GM21515 (cell line): ENCODE measurements around the gene FUT8.
"Not testable (repeated sequence)": the region's sequence is repeated elsewhere in the genome, so short reads cannot be mapped to it uniquely, and the experiment has no call there.

Source experiments
- ATAC-seq: cut with Tn5 transposase; IDR thresholded peaks from one replicate; pipeline ENCODE4 v1.9.1; 2021; ENCODE audit not compliant: unreplicated experiment

The FUT8 gene

GRCh38 chr14:65415613-65416012 is 3.1 kb downstream of the FUT8 start:
- ATAC-seq, result no peak

- no peak for ATAC-seq
These were observed 7.2 kb downstream of the FUT8 start for GRCh38 chr14:65419593-65420252.

GRCh38 chr14:65421201-65421981 is 8.9 kb downstream of the FUT8 start:
- ATAC-seq, result no peak

GRCh38 chr14:65422088-65422834 is 9.7 kb downstream of the FUT8 start:
- no peak for ATAC-seq

- no peak for ATAC-seq
These were observed 11.5 kb downstream of the FUT8 start for GRCh38 chr14:65423982-65424381.

GRCh38 chr14:65424531-65424930 is 12.0 kb downstream of the FUT8 start:
- ATAC-seq, result no peak

GRCh38 chr14:65425885-65426284 is 13.4 kb downstream of the FUT8 start:
- no peak for ATAC-seq

GRCh38 chr14:65426902-65427301 is 14.4 kb downstream of the FUT8 start:
- ATAC-seq, result not testable (repeated sequence)

- ATAC-seq, result no peak
These were observed 16.2 kb downstream of the FUT8 start for GRCh38 chr14:65428691-65429090.

- no peak for ATAC-seq
These were observed 17.2 kb downstream of the FUT8 start for GRCh38 chr14:65429757-65430156.

GRCh38 chr14:65431245-65431644 is 18.7 kb downstream of the FUT8 start:
- no peak for ATAC-seq

- no peak for ATAC-seq
These were observed 19.4 kb downstream of the FUT8 start for GRCh38 chr14:65431951-65432350.

- ATAC-seq, result no peak
These were observed 19.9 kb downstream of the FUT8 start for GRCh38 chr14:65432361-65432948.

- ATAC-seq, result no peak
These were observed 20.6 kb downstream of the FUT8 start for GRCh38 chr14:65433157-65433556.

- no peak for ATAC-seq
These were observed 21.1 kb downstream of the FUT8 start for GRCh38 chr14:65433646-65434045.

- ATAC-seq, result no peak
These were observed 21.8 kb downstream of the FUT8 start for GRCh38 chr14:65434216-65434850.

- no peak for ATAC-seq
These were observed 25.9 kb downstream of the FUT8 start for GRCh38 chr14:65438266-65438933.

GRCh38 chr14:65439117-65439516 is 26.6 kb downstream of the FUT8 start:
- ATAC-seq, result no peak

- ATAC-seq, result no peak
These were observed 27.7 kb downstream of the FUT8 start for GRCh38 chr14:65440230-65440629.

- ATAC-seq, result no peak
These were observed 31.7 kb downstream of the FUT8 start for GRCh38 chr14:65444230-65444629.
